NCI-H526 treated with DMSO at 0.1 percent for 48 hours (cell line): ENCODE data around the gene RPP38.

Experiments used
- DNase-seq: peaks from one replicate; lab custom pipeline; 2025; lab: John Stamatoyannopoulos, UW

The RPP38 gene, protein sequence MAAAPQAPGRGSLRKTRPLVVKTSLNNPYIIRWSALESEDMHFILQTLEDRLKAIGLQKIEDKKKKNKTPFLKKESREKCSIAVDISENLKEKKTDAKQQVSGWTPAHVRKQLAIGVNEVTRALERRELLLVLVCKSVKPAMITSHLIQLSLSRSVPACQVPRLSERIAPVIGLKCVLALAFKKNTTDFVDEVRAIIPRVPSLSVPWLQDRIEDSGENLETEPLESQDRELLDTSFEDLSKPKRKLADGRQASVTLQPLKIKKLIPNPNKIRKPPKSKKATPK

DNA sequence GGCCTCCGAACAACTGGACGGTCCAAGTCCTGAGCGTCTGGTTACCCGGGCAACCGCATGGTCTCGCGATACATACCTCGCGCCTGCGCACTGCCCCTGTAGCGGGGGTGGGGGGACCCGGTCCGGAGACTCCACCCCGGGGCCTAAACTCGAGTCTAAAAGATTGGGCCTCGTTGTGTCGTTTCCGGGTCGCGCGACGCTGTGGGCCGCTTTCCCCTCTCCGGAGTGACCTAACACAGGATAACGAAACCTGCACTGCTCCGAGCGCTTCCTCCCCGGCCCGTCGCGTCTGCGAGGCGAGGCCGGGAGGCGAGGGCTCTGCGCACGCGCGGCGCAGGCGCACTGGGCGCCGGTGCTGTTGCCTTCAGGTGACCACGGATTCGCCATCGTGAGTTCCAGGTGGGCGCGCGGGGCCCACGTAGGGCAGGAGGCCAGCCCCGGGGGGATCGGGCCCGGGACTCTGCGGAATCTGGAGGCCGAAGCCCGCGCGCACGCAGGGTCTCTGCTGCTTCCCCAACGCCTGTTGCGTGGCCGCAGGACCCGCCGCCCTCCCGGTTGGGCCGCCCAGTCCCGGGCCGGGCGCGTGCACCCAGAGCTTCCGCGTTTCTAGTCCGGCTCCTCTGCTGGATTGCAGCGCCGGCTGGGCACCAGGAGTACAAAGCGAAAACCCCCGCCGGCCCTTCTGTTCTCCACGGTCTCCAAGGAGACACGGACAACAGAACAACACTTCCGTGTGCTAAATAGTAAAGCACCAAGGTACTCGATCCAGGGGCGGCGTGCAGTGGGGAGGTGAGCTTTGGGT is at the start of gene RPP38:
Gene RPP38, plus strand, starts transcription at position 345 of the 802 bp plus-strand sequence. CDS start 5,960 bp downstream, outside the sequence.
- DNase-seq: peak; percentile 70

DNA sequence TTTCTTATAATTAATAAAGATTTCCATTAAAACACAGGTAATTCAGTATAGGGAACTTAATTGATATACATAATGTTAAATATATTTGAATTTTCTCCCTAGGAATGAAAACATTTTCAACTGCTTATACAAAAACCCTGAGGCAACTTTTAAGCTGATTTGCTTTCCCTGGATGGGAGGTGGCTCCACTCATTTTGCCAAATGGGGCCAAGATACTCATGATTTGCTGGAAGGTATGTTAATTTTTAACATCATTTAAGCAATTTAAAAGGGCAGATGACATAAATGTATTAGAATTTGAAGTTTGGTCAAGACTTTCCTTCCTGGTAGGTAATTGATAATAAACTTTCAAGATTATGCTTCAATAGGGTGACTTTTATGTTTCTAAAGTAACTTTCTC is 47.6 kb upstream of the RPP38 start:
- no peak for DNase-seq

GRCh38 chr10:15052121-15052520 is 45.0 kb upstream of the RPP38 start:
- no peak for DNase-seq

GRCh38 chr10:15053061-15053460 is 44.1 kb upstream of the RPP38 start:
- no peak for DNase-seq

- DNase-seq: no peak
Observed at GRCh38 chr10:15058689-15059088, 38.5 kb upstream of the RPP38 start.

DNA sequence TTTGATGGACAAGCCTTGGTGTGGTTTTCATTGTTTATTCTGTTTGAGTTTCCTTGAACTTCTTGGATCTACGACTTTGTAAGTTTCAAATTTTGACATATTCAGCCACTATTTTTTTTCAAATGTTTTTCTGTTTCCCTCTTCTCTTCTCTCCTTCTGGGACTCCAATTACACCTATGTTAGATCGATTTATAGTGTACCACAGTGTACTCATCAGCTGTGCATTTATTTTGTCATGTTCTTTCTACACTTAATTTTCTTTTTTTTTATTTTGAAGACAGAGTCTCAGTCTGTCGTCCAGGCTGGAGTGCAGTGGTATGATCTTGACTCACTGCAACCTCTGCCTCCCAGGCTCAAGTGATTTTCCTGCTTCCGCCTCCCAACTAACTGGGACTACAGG is 37.2 kb upstream of the RPP38 start:
- no peak for DNase-seq

- no peak for DNase-seq
Observed at GRCh38 chr10:15060638-15061037, 36.5 kb upstream of the RPP38 start.

GRCh38 chr10:15067154-15067553 is 30.0 kb upstream of the RPP38 start:
- no peak for DNase-seq

GRCh38 chr10:15068802-15069201 is 28.4 kb upstream of the RPP38 start:
- DNase-seq: no peak

- DNase-seq: no peak
Observed at GRCh38 chr10:15069230-15069629, 27.9 kb upstream of the RPP38 start.

- DNase-seq: no peak
Observed at GRCh38 chr10:15072358-15072757, 24.8 kb upstream of the RPP38 start.

GRCh38 chr10:15075421-15075820 is 21.7 kb upstream of the RPP38 start:
- DNase-seq: no peak

DNA sequence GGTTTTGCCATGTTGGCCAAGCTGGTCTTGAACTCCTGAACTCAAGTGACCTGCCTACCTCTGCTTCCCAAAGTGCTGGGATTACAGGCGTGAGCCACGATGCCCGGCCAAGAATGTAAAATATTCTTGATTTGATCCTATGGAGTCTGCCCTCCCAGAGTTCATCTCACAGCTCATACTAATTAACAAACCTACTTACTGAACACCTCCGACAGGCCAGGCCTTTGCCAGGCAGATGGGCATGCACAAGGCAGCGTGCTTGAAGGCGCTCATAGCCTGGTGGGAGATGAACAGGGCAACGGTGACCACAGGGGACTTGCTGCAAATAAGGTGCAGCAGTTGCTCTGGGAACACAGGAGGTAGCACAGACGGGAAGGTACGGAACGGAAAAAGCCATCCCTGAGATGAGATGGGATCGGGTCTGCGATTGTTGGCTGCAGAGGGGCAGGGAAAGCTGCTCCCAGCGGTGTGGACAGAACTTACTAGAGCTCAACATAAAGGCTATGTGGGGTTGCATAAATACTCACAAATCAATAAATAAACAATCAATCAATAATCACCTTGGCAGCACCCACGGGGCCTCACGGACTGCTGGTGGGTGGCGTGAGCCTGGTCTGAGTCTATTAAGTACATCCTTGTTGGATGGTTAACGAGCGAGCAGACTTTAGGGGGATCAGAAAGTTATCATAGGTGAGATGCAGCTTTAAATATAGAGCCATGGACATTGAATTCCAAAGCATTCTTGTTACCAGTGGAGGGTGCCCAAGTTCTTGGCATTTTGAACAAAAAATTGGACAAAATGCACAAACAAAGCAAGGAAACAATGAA is 13.3 kb upstream of the RPP38 start:
- DNase-seq: no peak

DNA sequence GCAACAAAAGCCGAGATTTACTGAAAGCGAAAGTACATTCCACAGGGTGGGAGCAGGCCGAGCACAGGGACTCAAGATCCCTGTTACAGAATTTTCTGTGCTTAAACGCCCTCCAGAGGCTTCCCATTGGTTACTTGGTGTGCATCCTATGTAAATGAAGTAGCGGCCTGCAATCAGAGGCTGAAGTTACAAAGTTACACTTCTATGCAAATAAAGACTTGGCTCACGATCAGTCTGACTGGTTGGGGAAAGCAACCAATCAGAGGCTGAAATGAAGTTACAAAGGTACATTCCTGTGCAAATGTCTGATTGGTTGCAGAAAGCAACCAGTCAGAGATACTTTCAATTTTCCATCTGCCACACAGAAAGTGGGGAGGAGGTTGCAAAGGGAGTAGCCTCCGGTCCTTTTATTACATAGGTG is 12.6 kb upstream of the RPP38 start:
- no peak for DNase-seq

GRCh38 chr10:15088428-15089261 is 8.5 kb upstream of the RPP38 start, which contains the start of gene ACBD7:
TSS of gene ACBD7 (minus strand) at chr10:15088776. CDS start at chr10:15088728, 48 bp downstream.
- DNase-seq: peak; percentile 72

GRCh38 chr10:15091418-15091817 is 5.7 kb upstream of the RPP38 start:
- DNase-seq: no peak

DNA sequence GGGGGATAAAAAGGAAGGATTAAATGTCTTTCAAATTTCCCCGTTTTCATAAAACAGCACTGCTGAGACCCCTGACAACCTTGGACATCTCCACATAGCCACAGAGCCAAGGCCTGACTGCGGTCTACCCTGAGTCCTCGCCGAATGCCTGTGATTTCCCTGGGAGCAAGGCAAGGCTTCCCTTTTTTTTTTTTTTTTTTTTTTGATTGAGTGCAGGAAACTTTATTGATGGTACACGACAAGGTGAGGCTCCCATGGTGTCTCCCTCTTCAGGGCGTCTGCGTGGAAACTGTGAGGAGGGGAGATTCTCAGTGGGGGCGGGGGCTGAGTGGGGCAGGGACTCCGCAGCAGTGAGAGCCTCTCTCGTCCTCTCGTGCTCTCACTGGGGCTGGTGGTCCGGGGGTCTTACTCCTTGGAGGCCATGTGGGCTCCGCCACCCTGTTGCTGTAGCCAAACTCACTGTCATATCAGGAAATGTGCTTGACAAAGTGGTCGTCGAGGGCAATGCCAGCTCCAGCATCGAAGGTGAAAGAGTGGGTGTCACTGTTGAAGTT is 4.2 kb upstream of the RPP38 start:
- DNase-seq: no peak

- DNase-seq: no peak
Observed at GRCh38 chr10:15096661-15097010, 519 bp upstream of the RPP38 start.

- DNase-seq: no peak
Observed at GRCh38 chr10:15099886-15100285, 2.7 kb downstream of the RPP38 start.

GRCh38 chr10:15103513-15103912 is 6.4 kb downstream of the RPP38 start:
- no peak for DNase-seq

DNA sequence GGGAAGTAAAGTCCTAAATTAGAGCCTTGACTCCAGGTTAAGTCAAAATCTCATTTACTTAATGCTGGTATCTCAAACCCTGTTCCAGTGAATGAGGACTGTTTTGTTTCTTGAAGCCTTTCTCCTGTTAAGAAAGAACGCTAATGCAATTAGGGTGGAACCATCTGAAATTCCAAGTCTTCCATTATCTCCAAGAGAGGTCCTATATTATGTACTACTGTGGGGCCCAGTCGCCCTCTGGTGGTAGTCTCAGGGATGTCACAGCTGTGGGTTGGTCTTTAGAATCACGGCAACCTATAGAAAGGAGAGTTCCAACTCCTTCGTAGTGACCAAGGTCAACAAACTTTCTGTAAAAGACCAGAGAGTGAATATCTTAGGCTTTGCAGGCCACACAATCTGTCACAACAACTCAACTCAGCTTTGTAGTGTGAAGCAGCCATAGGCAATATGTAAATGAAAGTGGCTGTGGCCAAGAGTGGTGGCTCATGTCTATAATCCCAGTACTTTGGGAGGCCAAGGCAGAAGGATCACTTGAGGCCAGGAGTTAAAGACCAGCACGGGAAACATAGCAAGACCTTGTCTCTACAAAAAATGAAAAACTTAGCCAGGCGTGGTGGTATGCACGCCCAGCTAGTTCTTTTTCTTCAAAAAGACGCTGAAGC is 9.3 kb downstream of the RPP38 start:
- peak; percentile 8 for DNase-seq
